ENCODE measurements around the gene MYADML2.
"Not testable (repeated sequence)": the region's sequence is repeated elsewhere in the genome, so short reads cannot be mapped to it uniquely, and the experiment has no call there.

The MYADML2 gene

DNA sequence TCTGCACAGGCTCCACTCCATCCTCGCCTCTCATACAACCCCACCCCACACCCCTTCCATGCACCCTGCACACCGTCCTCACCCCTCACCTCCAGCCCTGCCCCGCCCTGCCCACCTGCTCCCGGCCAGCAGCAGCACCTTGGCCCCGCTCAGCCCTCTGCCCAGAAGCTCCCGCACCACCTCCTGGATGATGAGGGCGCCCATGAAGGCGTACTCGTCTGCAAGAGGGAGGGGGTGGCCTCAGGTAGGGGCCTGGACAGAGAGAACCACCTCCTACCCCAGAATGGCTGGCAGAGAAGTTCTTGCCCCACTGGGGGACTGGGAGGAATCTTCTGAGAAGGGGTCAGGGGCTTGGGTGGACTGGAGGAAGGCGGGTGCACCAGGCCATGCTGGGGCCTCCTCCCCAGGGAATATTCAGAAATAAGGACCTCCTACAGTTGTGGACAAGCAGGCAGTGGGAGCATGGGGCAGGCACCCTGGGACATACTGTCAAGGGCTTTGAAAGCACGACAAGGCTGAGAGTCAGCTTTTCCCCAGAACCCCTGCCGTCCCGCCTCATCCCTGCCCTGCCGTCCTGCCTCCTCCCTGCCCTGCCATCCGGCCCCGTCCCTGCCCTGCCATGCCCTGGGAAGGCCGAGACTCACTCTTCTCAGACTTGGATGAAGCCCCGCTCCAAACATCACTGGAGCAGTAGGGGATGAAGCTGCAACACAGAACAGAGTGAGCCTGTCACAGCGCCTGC is 10.8 kb upstream of the MYADML2 start:
- DNase-seq: no peak

GRCh38 chr17:81956607-81957589 is 9.9 kb upstream of the MYADML2 start:
- DNase-seq: no peak

GRCh38 chr17:81955756-81956544 is 8.9 kb upstream of the MYADML2 start:
- DNase-seq: no peak

GRCh38 chr17:81955058-81955681 is 8.1 kb upstream of the MYADML2 start:
- no peak for DNase-seq

GRCh38 chr17:81954131-81955057 is 7.4 kb upstream of the MYADML2 start:
- DNase-seq: no peak

- not testable (repeated sequence) for DNase-seq
These were observed 6.4 kb upstream of the MYADML2 start for GRCh38 chr17:81953443-81953842.

DNA sequence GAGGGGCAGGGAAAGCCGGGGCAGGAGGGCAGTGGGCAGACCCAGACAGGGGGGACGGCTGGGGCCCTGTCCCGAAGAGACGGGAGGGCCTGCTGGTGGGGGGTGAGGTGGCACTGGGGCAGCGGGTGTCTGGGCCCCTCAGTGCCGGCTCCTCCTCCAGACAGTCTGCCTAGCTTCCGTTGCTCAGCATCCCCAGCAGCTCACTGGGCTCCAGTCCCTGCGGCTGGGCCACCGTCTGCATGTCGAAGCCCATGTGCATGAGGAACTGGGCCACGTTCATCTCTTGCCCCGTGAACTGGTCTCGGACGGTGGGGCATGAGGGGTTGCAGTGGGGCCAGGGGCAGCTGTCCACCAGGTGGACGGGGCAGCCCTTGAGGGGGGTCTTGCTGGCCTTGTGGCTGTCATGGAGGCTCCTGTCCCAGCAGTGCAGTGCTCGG is 5.8 kb upstream of the MYADML2 start:
- DNase-seq: no peak

- DNase-seq: no peak
These were observed 5.0 kb upstream of the MYADML2 start for GRCh38 chr17:81951785-81952684.

DNA sequence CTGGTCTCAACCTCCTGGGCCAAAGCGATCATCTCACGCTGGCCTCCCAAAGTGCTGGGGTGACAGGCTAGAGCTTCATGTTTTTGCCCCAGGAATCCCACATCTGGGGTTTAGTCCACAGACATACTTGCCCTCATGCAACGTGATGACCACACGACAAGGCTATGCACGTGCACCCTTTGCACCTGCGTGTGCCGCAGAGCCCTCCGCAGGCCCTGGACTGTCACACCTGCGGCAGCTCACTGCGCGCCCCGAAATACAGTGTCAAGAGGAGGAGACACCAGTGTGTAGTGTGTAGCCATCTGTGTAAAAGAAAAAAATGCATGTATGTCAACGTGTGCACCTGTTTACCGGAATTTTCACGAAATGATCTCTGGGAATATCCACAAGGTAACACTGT is 3.5 kb upstream of the MYADML2 start:
- DNase-seq: no peak

GRCh38 chr17:81948635-81949378 is 1.8 kb upstream of the MYADML2 start:
- no peak for DNase-seq

DNA sequence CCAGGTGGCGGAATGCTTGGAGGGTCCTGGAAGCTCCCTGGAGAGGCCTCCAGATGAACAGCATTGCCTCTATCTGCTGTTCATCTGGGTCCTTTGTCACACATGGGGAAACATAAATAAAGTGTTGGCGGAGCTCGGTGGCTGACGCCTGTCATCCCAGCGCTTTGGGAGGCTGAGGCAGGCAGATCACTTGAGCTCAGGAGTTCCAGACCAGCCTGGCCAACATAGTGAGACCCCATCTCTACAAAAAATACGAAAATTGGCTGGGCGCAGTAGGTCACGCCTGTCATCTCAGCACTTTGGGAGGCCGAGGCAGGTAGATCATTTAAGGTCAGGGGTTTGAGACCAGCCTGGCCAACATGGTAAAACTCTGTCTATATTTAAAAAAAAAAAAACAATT is 2.2 kb downstream of the MYADML2 start:
- no peak for DNase-seq

DNA sequence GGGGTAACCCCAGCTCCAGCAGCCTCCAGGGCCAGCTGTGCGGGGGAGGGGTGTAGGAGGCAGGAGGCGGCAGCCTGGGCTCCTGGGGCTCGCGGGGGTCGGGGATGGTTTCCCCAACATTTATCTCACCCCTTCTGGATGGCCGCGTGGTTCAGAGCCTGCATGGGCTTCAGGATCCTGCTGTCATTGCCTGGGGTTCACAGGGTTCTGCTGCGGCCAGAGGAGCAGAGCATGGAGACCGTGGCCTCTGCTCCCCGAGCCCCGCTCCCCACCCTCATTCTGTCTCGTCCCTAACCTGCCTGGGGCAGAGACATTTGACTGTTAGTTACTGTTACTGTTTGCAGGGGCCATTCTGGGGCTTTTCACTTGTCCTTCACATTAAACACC is 4.9 kb downstream of the MYADML2 start:
- DNase-seq: no peak

DNA sequence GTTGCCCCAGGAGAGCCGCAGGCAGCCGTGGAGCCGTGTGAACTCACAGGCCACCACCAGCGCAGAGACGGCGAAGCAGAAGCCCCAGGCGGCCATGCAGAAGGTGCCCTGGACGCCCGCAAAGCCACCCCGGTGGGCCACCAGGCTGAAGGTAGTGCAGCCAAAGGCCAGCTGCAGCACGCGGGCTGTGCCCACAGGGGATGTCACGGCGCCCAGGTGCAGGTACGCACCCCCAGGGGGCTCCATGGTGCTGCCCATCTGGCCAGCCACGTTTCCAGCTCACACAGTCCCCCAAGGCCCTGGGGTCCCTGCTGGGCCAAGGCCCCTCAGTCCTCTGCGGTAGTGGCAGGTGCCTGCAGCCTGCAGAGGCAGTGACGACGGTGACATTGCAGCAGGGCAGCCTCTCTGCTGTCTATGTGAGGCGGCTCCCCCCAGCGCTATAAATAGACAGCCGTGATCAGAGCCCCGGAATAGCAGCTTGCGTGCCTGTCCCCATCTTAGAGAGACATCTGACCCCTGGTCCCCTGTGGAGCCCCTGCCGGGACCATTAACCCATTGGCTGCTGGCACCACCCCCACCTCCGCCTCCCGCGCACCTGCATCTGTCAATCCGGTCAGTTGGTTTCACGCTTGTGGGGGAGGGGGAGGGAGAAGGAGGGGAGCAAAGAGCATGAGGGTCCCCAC is 5.4 kb downstream of the MYADML2 start:
- DNase-seq: no peak

DNA sequence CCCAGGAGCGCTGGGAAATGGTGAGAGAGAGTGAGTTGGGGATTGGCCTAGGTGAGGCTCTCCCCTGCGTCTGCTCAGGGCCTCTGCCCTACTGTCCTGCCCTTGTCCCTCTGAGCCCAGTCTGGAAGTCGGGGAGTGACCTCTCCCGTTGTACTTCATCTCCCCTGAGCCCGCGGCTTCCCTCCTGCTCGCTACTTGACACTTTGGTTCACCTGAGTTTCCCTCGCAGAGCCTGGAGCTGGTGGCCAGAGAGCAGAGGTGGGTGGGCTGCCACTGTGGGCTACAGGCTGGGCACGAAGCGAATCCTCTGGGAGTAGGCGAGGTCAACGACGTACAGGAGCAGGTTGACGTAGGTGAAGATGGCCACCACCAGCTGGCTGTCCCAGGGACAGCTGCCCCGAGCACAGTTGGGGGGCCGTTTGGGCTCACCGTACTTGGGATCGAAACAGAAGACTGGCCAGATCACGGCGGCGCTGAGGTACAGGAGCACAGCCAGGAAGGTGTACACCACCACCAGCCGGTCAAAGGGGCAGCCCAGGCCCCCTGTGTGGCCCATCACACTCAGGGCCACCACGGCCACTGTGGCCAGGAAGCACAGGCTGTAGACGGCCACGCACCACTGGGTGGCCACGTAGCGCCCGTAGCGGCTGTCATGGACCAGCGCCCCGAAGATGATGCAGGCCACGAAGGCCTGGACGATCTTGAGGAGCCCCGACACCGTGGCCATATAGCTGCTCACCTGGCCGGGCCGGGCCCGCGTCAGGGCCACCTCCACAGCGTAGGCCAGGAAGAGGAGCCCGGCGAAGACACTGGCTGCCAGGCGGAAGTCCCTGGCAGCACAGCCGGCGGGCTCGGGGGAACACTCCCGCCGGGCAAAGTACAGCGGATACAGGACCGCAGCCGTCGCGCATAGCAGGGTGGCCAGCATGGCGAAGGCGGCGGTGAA is 6.2 kb downstream of the MYADML2 start:
- no peak for DNase-seq

GRCh38 chr17:81939881-81940385 is 7.1 kb downstream of the MYADML2 start:
- DNase-seq: no peak

DNA sequence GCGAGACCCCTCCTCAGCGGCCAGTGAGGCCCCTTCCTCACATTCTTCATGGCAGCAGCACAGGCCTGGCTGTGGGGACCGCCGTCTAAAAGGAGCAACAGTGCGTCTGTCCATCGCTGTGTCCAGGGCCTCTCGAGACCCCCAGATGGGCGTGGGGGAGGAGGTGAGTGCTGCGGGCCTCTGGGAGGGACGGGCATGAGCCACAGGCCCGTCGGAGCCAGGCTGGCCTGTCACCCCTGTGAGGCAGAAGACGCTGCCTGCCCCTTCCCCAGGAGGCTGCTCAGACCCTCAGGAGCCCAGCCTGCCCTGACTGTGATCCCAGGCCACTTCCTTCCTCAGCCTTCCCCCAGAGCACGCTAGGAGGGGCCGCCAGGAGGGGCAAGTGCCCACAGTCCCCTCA is 7.8 kb downstream of the MYADML2 start:
- no peak for DNase-seq

GRCh38 chr17:81935709-81936084 is 11.3 kb downstream of the MYADML2 start:
- DNase-seq: no peak

Data from CD4-positive, alpha-beta T cell treated with Interleukin-15 for 1 hour (primary cell).